Lung (tissue), 12 donors: ENCODE measurements around the gene CD248. TPM values are rescaled to one million over a fixed set of nuclear protein-coding genes. Genes with fewer than 3 reads are reported as not detected.

ENCODE experiments used
- ATAC-seq: fragments of 200-7000 bp; cut with Tn5 transposase; one replicate; pipeline ENCODE4 v1.9.1; 2020; ENCODE audit warnings: moderate number of reproducible peaks; ENCODE audit not compliant: insufficient read depth, low FRiP score
- DNase-seq, 3 donors: peaks; one replicate each; pipeline ENCODE4 v3.0.0-alpha.2; 2013 to 2017
- H3K27ac ChIP-seq, 2 donors: one replicate each; pipeline ENCODE4 v1.5.1; 2013; ENCODE audit warnings: mild to moderate bottlenecking in 2 of 2, moderate library complexity in 2 of 2, control low read depth in 1 of 2, inconsistent platforms in 1 of 2, low read depth in 1 of 2, low read length in 1 of 2
- H3K27me3 ChIP-seq, 3 donors: one replicate each; pipeline ENCODE4 v1.5.1; 2013; ENCODE audit warnings: low read length in 2 of 3; ENCODE audit not compliant: control insufficient read depth in 3 of 3, insufficient read depth in 3 of 3
- H3K36me3 ChIP-seq, 4 donors: one replicate each; pipeline ENCODE4 v1.5.1; 2013; ENCODE audit warnings: low read length in 4 of 4, mild to moderate bottlenecking in 1 of 4, moderate library complexity in 1 of 4; ENCODE audit not compliant: control insufficient read depth in 4 of 4, insufficient read depth in 4 of 4
- H3K4me1 ChIP-seq, 5 donors: one replicate each; pipeline ENCODE4 v1.5.1; 2013; ENCODE audit warnings: low read length in 5 of 5, mild to moderate bottlenecking in 2 of 5, moderate library complexity in 1 of 5; ENCODE audit not compliant: control insufficient read depth in 5 of 5, insufficient read depth in 5 of 5
- H3K4me3 ChIP-seq: one replicate; pipeline ENCODE4 v1.5.1; 2013; ENCODE audit warnings: mild to moderate bottlenecking, control low read depth, moderate library complexity
- H3K9ac ChIP-seq, 2 donors: one replicate each; pipeline ENCODE4 v1.5.1; 2013; ENCODE audit warnings: low read length in 2 of 2, control low read depth in 1 of 2; ENCODE audit not compliant: insufficient read depth in 1 of 2
- H3K9me3 ChIP-seq, 4 donors: one replicate each; pipeline ENCODE4 v1.5.1; 2013; ENCODE audit warnings: low read length in 3 of 4, mild to moderate bottlenecking in 1 of 4, moderate library complexity in 1 of 4; ENCODE audit not compliant: control insufficient read depth in 4 of 4, insufficient read depth in 3 of 4
- CTCF ChIP-seq: IDR thresholded peaks from 2 replicates; pipeline ENCODE4 v1.5.1; 2012; ENCODE audit warnings: mild to moderate bottlenecking; ENCODE audit errors: control extremely low read depth, extremely low read depth
- WGBS, 2 donors: extraction: QIAGEN DNeasy Blood & Tissue Kit; methylation state at CpG; one replicate each; pipeline ENCODE4 v1.1.7; 2013; 5-methylcytosine and 5-hydroxymethylcytosine counted together
- polyA plus RNA-seq, 2 donors: library from polyadenylated mRNA; stranded (reverse); fragments of 200-250 nt; gene quantifications; one replicate each; pipeline ENCODE4 v1.2.1, GENCODE V29; 2013
- total RNA-seq, 2 donors: library from RNA; depleted of rRNA in 1 of 2; stranded (reverse); fragments of >200 nt in 1 of 2; gene quantifications; one replicate each; pipeline ENCODE4 v1.2.1, GENCODE V29; 2014 to 2021
- donor health status: control.
- donor health status: control.
- donor health status: Bipolar disorder and iron deficiency.
- donor health status: healthy.
- donor health status: DM: yes; HTN: yes; CAD: no.

The CD248 gene
- total and polyA plus RNA-seq, 4 donors = 9.2 to 53.5 (median 23.0) TPM

DNA sequence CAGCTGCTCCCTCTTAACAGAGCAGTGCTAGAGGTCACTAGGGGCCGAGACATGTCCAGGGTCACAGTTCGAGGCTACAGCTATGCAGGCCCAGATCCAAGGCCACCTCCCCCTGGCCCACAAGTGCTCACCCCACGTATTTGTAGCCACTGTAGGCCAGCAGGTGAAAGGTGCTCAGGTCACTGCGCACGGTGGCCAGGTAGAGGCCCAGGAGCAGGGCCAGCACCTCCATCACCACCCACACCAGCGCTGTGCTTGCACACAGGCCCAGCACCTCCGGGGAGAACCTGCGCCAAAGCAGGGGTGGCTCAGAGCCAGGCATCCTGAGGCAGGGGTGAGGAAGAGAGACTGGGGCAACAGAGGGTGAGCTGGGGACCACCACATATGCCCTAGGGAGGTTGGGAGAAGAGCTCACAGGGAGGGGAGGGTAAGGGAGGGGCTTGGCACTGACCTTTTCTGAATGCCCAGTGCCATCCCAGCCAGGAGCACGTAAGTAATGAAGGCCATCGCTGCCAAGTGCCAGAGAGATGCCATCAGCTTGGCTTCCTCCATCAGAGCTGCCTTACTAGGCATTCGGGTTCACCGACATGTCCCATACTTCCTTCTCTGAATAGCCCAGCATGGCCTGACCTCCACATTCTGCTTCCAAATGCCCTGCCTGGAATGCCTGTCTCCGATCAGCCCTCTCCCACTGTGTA, 31.4 kb downstream of the CD248 start:
- no peak overlapping the region for H3K4me3 ChIP-seq
- 91 to 92% methylated on average over 13 of the region's 13 CpGs for WGBS, 2 donors
- H3K36me3 ChIP-seq = peaks cover 3 to 18% (median 10%) of the 10 kb centered on the region in 4 donors
- no peaks in the 10 kb centered on the region for H3K27me3 ChIP-seq
- no peak for TF ChIP-seq CTCF
- no peaks in the 10 kb centered on the region for H3K9me3 ChIP-seq
- ATAC-seq (no peak), DNase-seq (no peak)
- H3K27ac ChIP-seq = no peak overlapping the region
- no peak overlapping the region for H3K9ac ChIP-seq
- peaks cover 4 to 20% (median 12%) of the 10 kb centered on the region in 5 donors for H3K4me1 ChIP-seq

- peaks cover 3 to 18% (median 10%) of the 10 kb centered on the region in 4 donors for H3K36me3 ChIP-seq
- H3K9ac ChIP-seq = no peak overlapping the region
- no peak for ATAC-seq
Measured at GRCh38 chr11:66284526-66285078, 32.2 kb downstream of the CD248 start.

GRCh38 chr11:66283461-66284105, 33.3 kb downstream of the CD248 start:
- no peak overlapping the region for H3K4me3 ChIP-seq
- no peak overlapping the region for H3K9ac ChIP-seq
- peaks cover 3 to 18% (median 10%) of the 10 kb centered on the region in 4 donors for H3K36me3 ChIP-seq
- 84 to 88% methylated on average over 14 of the region's 14 CpGs for WGBS, 2 donors
- no peak overlapping the region for H3K27ac ChIP-seq
- no peak for TF ChIP-seq CTCF
- DNase-seq = no peak
- H3K4me1 ChIP-seq = peaks cover 0 to 20% (median 5%) of the 10 kb centered on the region in 5 donors
- H3K9me3 ChIP-seq = no peaks in the 10 kb centered on the region
- no peak for ATAC-seq
- H3K27me3 ChIP-seq = peaks cover 0 to 2% (median 0%) of the 10 kb centered on the region in 3 donors

More at GRCh38 chr11:66284526-66285078, 32.2 kb downstream of the CD248 start:
- peaks cover 0 to 21% (median 6%) of the 10 kb centered on the region in 5 donors for H3K4me1 ChIP-seq
- DNase-seq = no peak
- 97 to 98% methylated on average over 15 to 16 of the region's 16 CpGs for WGBS, 2 donors
- TF ChIP-seq CTCF = no peak
- H3K4me3 ChIP-seq = no peak overlapping the region
- no peaks in the 10 kb centered on the region for H3K27me3 ChIP-seq
- H3K27ac ChIP-seq = no peak overlapping the region
- no peaks in the 10 kb centered on the region for H3K9me3 ChIP-seq
